Measurements from ENCODE around the gene WDR91. TPM values are rescaled to one million over a fixed set of nuclear protein-coding genes. Genes with fewer than 3 reads are reported as not detected.

The WDR91 gene
- total RNA-seq, 1 experiment from 2014 or later: 3.1 TPM

GRCh38 chr7:135164357-135165061, 46.8 kb downstream of the WDR91 start:
- DNase-seq (ENCODE audit: extremely low read depth, low read depth): no peak

GRCh38 chr7:135162382-135163001, 48.8 kb downstream of the WDR91 start:
- DNase-seq (ENCODE audit: extremely low read depth, low read depth): no peak

DNA sequence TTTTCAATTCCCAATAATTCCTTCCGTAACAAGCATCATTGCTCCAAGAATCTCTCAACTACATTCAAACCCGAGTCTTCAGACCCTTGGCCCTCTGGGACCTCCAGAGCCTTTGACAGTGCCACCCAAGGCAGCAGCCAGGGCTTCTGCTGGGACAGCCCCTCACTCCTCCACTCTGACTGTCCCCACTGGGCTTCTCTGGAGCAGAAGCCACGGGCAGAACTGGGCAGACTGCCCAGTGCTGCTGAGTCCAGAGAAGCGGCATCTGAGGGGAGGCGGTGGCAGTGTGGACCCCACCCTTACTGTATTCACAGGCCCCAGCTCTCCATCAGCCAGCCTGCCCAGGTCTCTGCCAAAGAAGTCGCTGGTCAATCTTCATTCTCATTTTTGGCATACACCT, 49.7 kb downstream of the WDR91 start:
- no peak for DNase-seq (ENCODE audit: extremely low read depth, low read depth)

DNA sequence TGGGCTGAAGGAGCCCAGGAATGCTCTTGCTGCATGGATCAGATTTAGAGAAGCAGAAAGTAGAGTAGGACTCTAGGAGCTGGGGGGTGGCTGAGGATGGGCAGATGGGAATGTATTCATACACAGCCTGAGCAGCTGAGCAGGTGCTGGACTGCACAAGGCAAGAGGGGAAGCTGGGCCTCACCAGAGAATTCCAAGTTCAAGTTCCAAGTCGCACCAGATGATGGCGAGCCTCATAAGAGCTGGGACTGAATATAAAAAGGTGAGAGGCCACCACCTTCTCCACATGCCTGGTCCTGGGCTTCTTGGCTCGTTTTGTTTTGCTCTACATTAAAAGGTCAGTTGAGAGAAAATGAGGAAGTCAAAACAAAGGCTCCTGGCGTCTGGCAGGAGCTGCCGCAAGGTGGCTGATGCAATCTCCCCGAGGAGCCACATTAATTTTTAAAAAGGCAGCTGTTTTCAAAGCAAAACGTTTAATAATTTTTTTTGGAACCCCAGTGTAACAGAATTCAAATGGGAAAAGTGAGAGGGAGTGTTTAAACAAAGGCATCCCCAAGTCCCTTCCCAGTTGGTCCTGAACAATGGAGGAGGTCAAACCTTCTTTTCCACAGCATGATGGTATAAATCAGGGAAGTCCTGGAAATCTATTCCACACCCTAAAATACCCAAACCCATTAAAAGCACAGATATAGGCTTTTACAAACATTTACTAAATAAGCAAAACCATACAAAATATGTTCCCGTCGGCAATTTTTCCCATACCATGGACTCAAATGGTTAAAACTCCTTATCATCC, 50.3 kb downstream of the WDR91 start:
- no peak for DNase-seq (ENCODE audit: extremely low read depth, low read depth)

GRCh38 chr7:135160098-135160857, 51.0 kb downstream of the WDR91 start:
- DNase-seq (ENCODE audit: extremely low read depth, low read depth): no peak

DNA sequence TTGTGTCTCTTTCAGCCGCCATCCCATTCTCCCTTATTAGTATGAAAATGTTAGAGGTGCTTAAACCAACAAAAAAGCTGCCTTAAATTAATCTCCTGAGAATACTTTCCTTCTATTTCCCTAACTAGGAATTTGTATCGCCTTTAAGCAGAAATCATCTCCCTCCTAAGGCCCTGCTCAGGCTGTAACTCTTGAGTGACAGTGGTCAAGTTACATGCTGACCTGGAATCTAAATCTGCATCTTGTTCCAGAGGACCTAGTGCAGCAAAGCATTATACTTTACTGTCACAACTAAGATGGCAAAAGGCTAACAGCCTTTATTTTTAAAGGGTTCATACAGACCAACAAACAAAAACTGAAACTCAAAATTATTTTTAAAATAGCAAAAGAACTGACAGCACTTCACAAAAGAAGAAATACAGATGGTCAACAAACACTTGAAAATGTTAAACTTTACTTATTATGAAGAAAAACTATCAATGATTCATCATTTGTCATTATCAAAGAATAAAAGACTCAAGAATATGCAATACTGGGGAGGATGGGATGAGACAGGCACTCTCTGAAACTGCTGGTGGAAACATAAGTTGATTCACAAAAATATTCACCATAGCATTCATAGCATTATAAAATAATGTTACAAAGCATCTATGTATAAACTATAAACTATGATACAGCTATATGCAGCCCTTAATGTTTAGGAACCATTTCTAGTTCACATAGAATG, 51.8 kb downstream of the WDR91 start:
- no peak for DNase-seq (ENCODE audit: extremely low read depth, low read depth)

GRCh38 chr7:135158874-135159273, 52.5 kb downstream of the WDR91 start:
- DNase-seq (ENCODE audit: extremely low read depth, low read depth): no peak

- DNase-seq (ENCODE audit: extremely low read depth, low read depth): no peak
Observed at GRCh38 chr7:135158141-135158655, 53.1 kb downstream of the WDR91 start.

- no peak for DNase-seq (ENCODE audit: extremely low read depth, low read depth)
Observed at GRCh38 chr7:135156290-135156689, 55.0 kb downstream of the WDR91 start.

- DNase-seq (ENCODE audit: extremely low read depth, low read depth): no peak
Observed at GRCh38 chr7:135154734-135155133, 56.6 kb downstream of the WDR91 start.

DNA sequence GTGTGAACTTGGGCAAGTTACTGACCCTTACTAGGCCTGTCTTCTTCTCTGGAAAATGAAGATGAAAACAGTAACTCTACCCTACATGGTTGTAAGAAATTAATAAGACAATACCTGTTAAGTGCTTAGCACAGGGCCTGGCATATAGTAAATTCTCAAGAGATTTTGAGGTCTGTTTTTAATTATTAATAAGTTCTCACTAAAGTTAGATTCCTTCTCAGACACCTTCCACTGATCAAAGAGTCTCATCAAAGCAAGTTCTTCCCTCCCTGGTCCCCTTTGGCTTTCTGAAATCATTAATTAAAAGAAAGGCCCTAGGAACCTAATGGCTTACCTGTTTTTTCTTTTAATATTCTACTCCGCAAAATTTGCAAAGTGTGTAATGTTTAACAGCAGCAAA, 58.9 kb downstream of the WDR91 start:
- DNase-seq (ENCODE audit: extremely low read depth, low read depth): no peak

- DNase-seq (ENCODE audit: extremely low read depth, low read depth): no peak
Observed at GRCh38 chr7:135151533-135151932, 59.8 kb downstream of the WDR91 start.

GRCh38 chr7:135151132-135151531, 60.2 kb downstream of the WDR91 start:
- no peak for DNase-seq (ENCODE audit: extremely low read depth, low read depth)

GRCh38 chr7:135150072-135150782, 61.1 kb downstream of the WDR91 start:
- DNase-seq (ENCODE audit: extremely low read depth, low read depth): no peak

GRCh38 chr7:135147899-135148721, 63.2 kb downstream of the WDR91 start, which contains the start of gene TMEM140:
Gene TMEM140, plus strand, starts transcription at chr7:135148072. Its CDS starts 16,370 bp downstream, at chr7:135164442.
- DNase-seq (ENCODE audit: extremely low read depth, low read depth): peak; percentile 28

GRCh38 chr7:135147341-135147898, 63.9 kb downstream of the WDR91 start:
- DNase-seq (ENCODE audit: extremely low read depth, low read depth): no peak

DNA sequence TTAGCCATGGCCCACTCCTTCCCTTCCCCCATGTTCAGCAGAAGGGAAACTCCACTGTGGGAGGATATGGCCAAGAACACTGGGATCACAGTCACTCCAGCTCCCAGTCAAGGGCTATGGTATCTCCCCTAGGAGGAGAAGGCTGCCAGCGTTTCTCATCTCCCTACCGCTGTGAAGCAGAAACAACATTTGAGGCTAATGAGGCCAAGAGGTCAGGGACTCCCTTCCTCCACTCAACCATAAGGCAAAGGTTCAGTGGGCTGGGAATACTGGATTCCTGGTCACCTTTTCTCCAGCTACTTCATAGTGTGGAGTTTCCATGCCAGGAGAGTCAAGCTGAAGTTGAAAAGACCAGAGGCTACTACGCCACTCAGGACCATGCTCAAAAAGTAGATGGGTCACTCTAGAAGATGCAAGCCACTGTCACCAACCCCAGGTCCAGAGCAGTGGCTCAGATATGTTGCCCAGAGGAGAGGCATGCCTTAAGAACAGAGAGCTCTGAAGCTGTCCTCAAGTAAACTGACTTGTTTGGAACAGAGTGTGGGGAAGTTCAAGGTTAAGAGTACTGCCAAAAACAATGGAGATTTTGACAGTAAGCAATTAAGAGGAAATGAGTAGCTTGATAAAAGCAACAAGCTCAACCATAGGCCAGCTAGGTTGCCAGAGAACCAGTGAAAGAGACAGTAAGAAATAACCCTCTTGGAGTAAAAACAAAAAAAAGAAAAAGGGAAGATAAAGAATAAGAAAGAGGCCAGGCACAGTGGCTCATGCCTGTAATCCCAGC, 67.2 kb downstream of the WDR91 start:
- no peak for DNase-seq (ENCODE audit: extremely low read depth, low read depth)
